Smooth muscle cell (in vitro differentiated cells): ENCODE measurements around the gene KRTAP5-8. TPM values are rescaled to one million over a fixed set of nuclear protein-coding genes. Genes with fewer than 3 reads are reported as not detected.
A peak's percentile ranks its signal among the peaks of the same experiment; 100 is the strongest.
"Not testable (repeated sequence)": the region's sequence is repeated elsewhere in the genome, so short reads cannot be mapped to it uniquely, and the experiment has no call there.

Experiments used
- DNase-seq: peaks from one replicate; lab custom pipeline; 2025; ENCODE audit not compliant: unreplicated experiment; lab: John Stamatoyannopoulos, UW
- H2AFZ ChIP-seq: fragments of 200-600 bp; sonication (generic); 2 replicates; pipeline ENCODE4 v1.6.0; 2016; ENCODE audit warnings: antibody characterized with exemption, low read depth, mild to moderate bottlenecking
- H3F3A ChIP-seq: fragments of 200-600 bp; sonication (generic); 2 replicates; pipeline ENCODE4 v1.6.0; 2017; ENCODE audit warnings: antibody characterized with exemption, low read depth
- H3K27ac ChIP-seq: fragments of 200-600 bp; sonication (generic); 2 replicates; pipeline ENCODE4 v1.5.1; 2016; ENCODE audit warnings: low read depth, mild to moderate bottlenecking
- H3K27me3 ChIP-seq: fragments of 200-600 bp; sonication (generic); 2 replicates; pipeline ENCODE4 v1.6.1; 2016; ENCODE audit warnings: low read depth, mild to moderate bottlenecking
- H3K36me3 ChIP-seq: fragments of 200-600 bp; sonication (generic); 2 replicates; pipeline ENCODE4 v1.5.1; 2016; ENCODE audit warnings: low read depth
- H3K4me1 ChIP-seq: fragments of 200-600 bp; sonication (generic); 2 replicates; pipeline ENCODE4 v1.5.1; 2016; ENCODE audit warnings: low read depth
- H3K4me2 ChIP-seq: fragments of 200-600 bp; sonication (generic); 2 replicates; pipeline ENCODE4 v1.6.0; 2016; ENCODE audit warnings: mild to moderate bottlenecking
- H3K4me3 ChIP-seq: fragments of 200-600 bp; sonication (generic); 2 replicates; pipeline ENCODE4 v1.5.1; 2016; ENCODE audit warnings: mild to moderate bottlenecking
- H3K79me2 ChIP-seq: fragments of 200-600 bp; sonication (generic); 2 replicates; pipeline ENCODE4 v1.6.0; 2016; ENCODE audit warnings: low read depth, mild to moderate bottlenecking
- H3K9ac ChIP-seq: fragments of 200-600 bp; sonication (generic); 2 replicates; pipeline ENCODE4 v1.6.0; 2016; ENCODE audit warnings: low read depth
- H3K9me3 ChIP-seq: fragments of 200-600 bp; sonication (generic); replicated peaks from 2 replicates; pipeline ENCODE4 v1.5.1; 2016; ENCODE audit warnings: low read depth
- H4K20me1 ChIP-seq: fragments of 200-600 bp; sonication (generic); 2 replicates; pipeline ENCODE4 v1.6.0; 2016; ENCODE audit warnings: low read depth
- CTCF ChIP-seq: fragments of 200-600 bp; sonication (generic); IDR thresholded peaks from 2 replicates; pipeline ENCODE4 v1.5.1; 2017; ENCODE audit warnings: borderline replicate concordance, mild to moderate bottlenecking, antibody characterized with exemption; ENCODE audit not compliant: insufficient read depth, poor library complexity, severe bottlenecking
- WGBS: methylation state at CpG from one replicate; pipeline ENCODE4 v1.1.7; 2016; ENCODE audit warnings: low lambda C conversion rate; 5-methylcytosine and 5-hydroxymethylcytosine counted together
- polyA plus RNA-seq: library from polyadenylated mRNA; unstranded; fragments of >200 nt; fragmentation: Nextera tagmentation; extraction: Ambion mirVana; gene quantifications from 2 replicates; pipeline ENCODE4 v1.2.1, GENCODE V29; 2016
- total RNA-seq: library from RNA; depleted of rRNA; stranded (reverse); fragments of >200 nt; gene quantifications from 2 replicates; pipeline ENCODE4 v1.2.3, GENCODE V29; 2014

The KRTAP5-8 gene
- total and polyA plus RNA-seq, 2 experiments from 2014 or later: not detected

GRCh38 chr11:71530602-71531001 lies 7.2 kb upstream of the KRTAP5-8 start:
- Histone ChIP-seq H3K4me2 (no peak overlapping the region), H3K27me3 (no peaks in the 10 kb centered on the region), H3K9ac (no peak overlapping the region), H3F3A (no peaks in the 10 kb centered on the region), H3K4me1 (no peaks in the 10 kb centered on the region), H3K27ac (no peak overlapping the region), H3K4me3 (no peak overlapping the region), H2AFZ (no peak overlapping the region), H3K79me2 (no peaks in the 10 kb centered on the region), H3K36me3 (no peaks in the 10 kb centered on the region), H3K9me3 (no peaks in the 10 kb centered on the region), H4K20me1 (no peaks in the 10 kb centered on the region)
- no peak for DNase-seq
- TF ChIP-seq CTCF: no peak
- WGBS: 90% methylated on average over 11 of the region's 11 CpGs

GRCh38 chr11:71532036-71532610 lies 5.7 kb upstream of the KRTAP5-8 start:
- H3K9me3 ChIP-seq: no peaks in the 10 kb centered on the region
- no peaks in the 10 kb centered on the region for H3K79me2 ChIP-seq
- no peaks in the 10 kb centered on the region for H4K20me1 ChIP-seq
- no peak overlapping the region for H3K27ac ChIP-seq
- TF ChIP-seq CTCF: no peak
- WGBS: 80% methylated on average over 10 of the region's 10 CpGs
- H3K4me3 ChIP-seq: no peak overlapping the region
- H3K4me1 ChIP-seq: no peaks in the 10 kb centered on the region
- DNase-seq: no peak
- H3F3A ChIP-seq: no peaks in the 10 kb centered on the region
- H3K9ac ChIP-seq: no peak overlapping the region
- no peaks in the 10 kb centered on the region for H3K36me3 ChIP-seq
- no peaks in the 10 kb centered on the region for H3K27me3 ChIP-seq
- no peak overlapping the region for H2AFZ ChIP-seq
- no peak overlapping the region for H3K4me2 ChIP-seq

GRCh38 chr11:71534711-71535608 lies 2.9 kb upstream of the KRTAP5-8 start:
- not testable (repeated sequence) for H3F3A ChIP-seq, H3K79me2 ChIP-seq, H3K36me3 ChIP-seq, H4K20me1 ChIP-seq, H3K9ac ChIP-seq, H3K4me1 ChIP-seq, H3K4me2 ChIP-seq, H3K4me3 ChIP-seq, H3K27me3 ChIP-seq, H3K27ac ChIP-seq, H3K9me3 ChIP-seq, DNase-seq
- 68% methylated on average over 17 of the region's 17 CpGs for WGBS
- peak overlapping the region; percentile 66 for H2AFZ ChIP-seq

- H3K27ac ChIP-seq: no peak overlapping the region
- 98% methylated on average over 9 of the region's 9 CpGs for WGBS
- DNase-seq: no peak
Observed at GRCh38 chr11:71535825-71536224, 2.0 kb upstream of the KRTAP5-8 start.

More at GRCh38 chr11:71535825-71536224, 2.0 kb upstream of the KRTAP5-8 start:
- Histone ChIP-seq H3K4me1 (no peaks in the 10 kb centered on the region), H3F3A (no peaks in the 10 kb centered on the region), H3K9me3 (no peaks in the 10 kb centered on the region), H3K4me2 (no peak overlapping the region), H3K9ac (no peak overlapping the region), H3K79me2 (no peaks in the 10 kb centered on the region), H3K4me3 (no peak overlapping the region), H3K27me3 (no peaks in the 10 kb centered on the region), H4K20me1 (no peaks in the 10 kb centered on the region), H3K36me3 (no peaks in the 10 kb centered on the region), H2AFZ (no peak overlapping the region)
- TF ChIP-seq CTCF: no peak
